Peyer's patch (tissue), 4 donors: ENCODE data around the gene GRAMD4.

Experiments used
- CTCF ChIP-seq, 6 experiments: fragments of 450-650 bp in 4 of 6; fragments of 200-600 bp in 2 of 6; sonication (generic) in 1 of 6; IDR thresholded peaks; one replicate each; pipeline ENCODE4 v1.5.1; 2017 to 2019; ENCODE audit warnings: antibody characterized with exemption in 6 of 6, mild to moderate bottlenecking in 3 of 6, moderate library complexity in 1 of 6
- POLR2A ChIP-seq, 2 donors: fragments of 450-650 bp; IDR thresholded peaks; one replicate each; pipeline ENCODE4 v1.5.1; 2017; ENCODE audit warnings: antibody characterized with exemption in 2 of 2, mild to moderate bottlenecking in 2 of 2, moderate library complexity in 2 of 2

- TF ChIP-seq POLR2A (IDR thresholded peaks at IDR 0.05) = no peak
- no peak for TF ChIP-seq CTCF (IDR thresholded peaks at IDR 0.05)
Measured at GRCh38 chr22:46653596-46653995, 33.4 kb downstream of the GRAMD4 start.
